HG03378 (cell line): ENCODE measurements around the gene BRWD1.
A peak's percentile ranks its signal among the peaks of the same experiment; 100 is the strongest.

ENCODE experiments used
- ATAC-seq: cut with Tn5 transposase; IDR thresholded peaks from one replicate; pipeline ENCODE4 v1.9.1; 2021; ENCODE audit warnings: mild to moderate bottlenecking, moderate library complexity; ENCODE audit not compliant: unreplicated experiment

Gene BRWD1

GRCh38 chr21:39204134-39204533 lies 109.3 kb downstream of the BRWD1 start:
- ATAC-seq: no peak

- ATAC-seq: no peak
Observed at GRCh38 chr21:39198800-39199199, 114.6 kb downstream of the BRWD1 start.

- no peak for ATAC-seq
Observed at GRCh38 chr21:39197448-39198233, 115.8 kb downstream of the BRWD1 start.

- no peak for ATAC-seq
Observed at GRCh38 chr21:39196838-39197237, 116.6 kb downstream of the BRWD1 start.

GRCh38 chr21:39196310-39196709 lies 117.1 kb downstream of the BRWD1 start:
- ATAC-seq: no peak

GRCh38 chr21:39193380-39193779 lies 120.1 kb downstream of the BRWD1 start:
- ATAC-seq: no peak

- ATAC-seq: no peak
Observed at GRCh38 chr21:39189857-39190604, 123.4 kb downstream of the BRWD1 start.

GRCh38 chr21:39188521-39189139 lies 124.8 kb downstream of the BRWD1 start:
- no peak for ATAC-seq

- no peak for ATAC-seq
Observed at GRCh38 chr21:39187141-39187540, 126.3 kb downstream of the BRWD1 start.

- ATAC-seq: no peak
Observed at GRCh38 chr21:39186676-39187075, 126.8 kb downstream of the BRWD1 start.

GRCh38 chr21:39185157-39185556 lies 128.3 kb downstream of the BRWD1 start:
- no peak for ATAC-seq

GRCh38 chr21:39184050-39184980 lies 129.1 kb downstream of the BRWD1 start:
- no peak for ATAC-seq

GRCh38 chr21:39183272-39184049 lies 130.0 kb downstream of the BRWD1 start, which contains the start of gene PSMG1:
PSMG1 (minus strand) TSS chr21:39183451; CDS start chr21:39183385, 66 bp downstream.
- peak; percentile 62 for ATAC-seq

GRCh38 chr21:39182484-39183271 lies 130.8 kb downstream of the BRWD1 start:
- no peak for ATAC-seq

GRCh38 chr21:39182016-39182415 lies 131.4 kb downstream of the BRWD1 start:
- no peak for ATAC-seq

- no peak for ATAC-seq
Observed at GRCh38 chr21:39181205-39181818, 132.1 kb downstream of the BRWD1 start.

- no peak for ATAC-seq
Observed at GRCh38 chr21:39180429-39181019, 132.9 kb downstream of the BRWD1 start.

GRCh38 chr21:39178421-39178820 lies 135.0 kb downstream of the BRWD1 start:
- no peak for ATAC-seq
